SH-SY5Y (cell line): ENCODE measurements around the gene FOCAD.

ENCODE experiments used
- GATA2 ChIP-seq: IDR thresholded peaks from 2 replicates; pipeline ENCODE4 v1.6.1; 2011; ENCODE audit warnings: mild to moderate bottlenecking, low read depth, low read length
- GATA3 ChIP-seq: IDR thresholded peaks from 2 replicates; pipeline ENCODE4 v1.6.1; 2011; ENCODE audit warnings: low read depth, mild to moderate bottlenecking, low read length, moderate library complexity

DNA sequence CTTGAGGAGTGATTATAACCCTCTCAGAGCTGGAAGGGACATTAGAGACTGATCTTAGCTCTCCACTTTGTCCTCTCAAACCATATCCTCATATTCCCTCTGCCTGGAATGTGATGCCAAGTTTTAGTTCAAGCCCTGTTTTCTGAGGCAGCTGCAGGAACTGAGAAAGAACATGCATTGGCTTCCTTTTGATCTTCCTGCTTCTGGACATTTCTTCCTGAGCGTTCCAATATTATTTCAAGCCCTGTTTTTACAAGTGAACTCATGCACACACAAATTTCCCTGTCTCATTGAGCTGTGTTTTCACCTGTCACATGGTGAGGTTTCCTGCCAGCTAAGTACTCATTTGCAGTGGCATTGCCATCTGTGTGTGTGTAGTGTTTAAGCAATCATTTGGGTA is 17.0 kb downstream of the FOCAD start:
- TF ChIP-seq GATA2: no peak
- no peak for TF ChIP-seq GATA3
